ENCODE measurements around the gene SGPP2.

DNA sequence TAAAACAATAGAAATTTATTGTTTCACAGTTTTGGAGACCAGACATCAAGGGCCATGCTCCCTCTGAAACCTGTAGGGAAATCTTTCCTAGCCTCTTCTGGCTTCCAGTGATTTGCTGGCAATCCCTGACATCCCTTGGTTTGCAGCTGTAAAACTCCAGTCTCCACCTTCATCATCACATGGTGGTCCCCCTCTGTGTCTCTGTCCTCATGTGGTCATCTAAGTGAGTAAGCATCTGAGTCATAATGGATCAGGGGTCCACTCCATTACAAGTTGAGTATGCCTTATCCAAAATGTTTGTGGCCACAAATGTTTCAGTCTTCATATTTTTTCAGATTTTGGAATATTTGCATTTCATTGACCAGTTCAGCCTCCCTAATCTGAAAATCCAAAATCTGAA is 5.6 kb upstream of the SGPP2 start:
- TF ChIP-seq, protein P1, sequence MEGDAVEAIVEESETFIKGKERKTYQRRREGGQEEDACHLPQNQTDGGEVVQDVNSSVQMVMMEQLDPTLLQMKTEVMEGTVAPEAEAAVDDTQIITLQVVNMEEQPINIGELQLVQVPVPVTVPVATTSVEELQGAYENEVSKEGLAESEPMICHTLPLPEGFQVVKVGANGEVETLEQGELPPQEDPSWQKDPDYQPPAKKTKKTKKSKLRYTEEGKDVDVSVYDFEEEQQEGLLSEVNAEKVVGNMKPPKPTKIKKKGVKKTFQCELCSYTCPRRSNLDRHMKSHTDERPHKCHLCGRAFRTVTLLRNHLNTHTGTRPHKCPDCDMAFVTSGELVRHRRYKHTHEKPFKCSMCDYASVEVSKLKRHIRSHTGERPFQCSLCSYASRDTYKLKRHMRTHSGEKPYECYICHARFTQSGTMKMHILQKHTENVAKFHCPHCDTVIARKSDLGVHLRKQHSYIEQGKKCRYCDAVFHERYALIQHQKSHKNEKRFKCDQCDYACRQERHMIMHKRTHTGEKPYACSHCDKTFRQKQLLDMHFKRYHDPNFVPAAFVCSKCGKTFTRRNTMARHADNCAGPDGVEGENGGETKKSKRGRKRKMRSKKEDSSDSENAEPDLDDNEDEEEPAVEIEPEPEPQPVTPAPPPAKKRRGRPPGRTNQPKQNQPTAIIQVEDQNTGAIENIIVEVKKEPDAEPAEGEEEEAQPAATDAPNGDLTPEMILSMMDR (IDR thresholded peaks at IDR 0.05 in 8 of 11, conservative IDR thresholded peaks at IDR 0.05 in 3 of 11) = no peak
- TF ChIP-seq POLR2A (IDR thresholded peaks at IDR 0.05) (no peak), POLR2AphosphoS5 (IDR thresholded peaks at IDR 0.05) (no peak)
